ENCODE data around the gene ZFP69B.

Gene ZFP69B

DNA sequence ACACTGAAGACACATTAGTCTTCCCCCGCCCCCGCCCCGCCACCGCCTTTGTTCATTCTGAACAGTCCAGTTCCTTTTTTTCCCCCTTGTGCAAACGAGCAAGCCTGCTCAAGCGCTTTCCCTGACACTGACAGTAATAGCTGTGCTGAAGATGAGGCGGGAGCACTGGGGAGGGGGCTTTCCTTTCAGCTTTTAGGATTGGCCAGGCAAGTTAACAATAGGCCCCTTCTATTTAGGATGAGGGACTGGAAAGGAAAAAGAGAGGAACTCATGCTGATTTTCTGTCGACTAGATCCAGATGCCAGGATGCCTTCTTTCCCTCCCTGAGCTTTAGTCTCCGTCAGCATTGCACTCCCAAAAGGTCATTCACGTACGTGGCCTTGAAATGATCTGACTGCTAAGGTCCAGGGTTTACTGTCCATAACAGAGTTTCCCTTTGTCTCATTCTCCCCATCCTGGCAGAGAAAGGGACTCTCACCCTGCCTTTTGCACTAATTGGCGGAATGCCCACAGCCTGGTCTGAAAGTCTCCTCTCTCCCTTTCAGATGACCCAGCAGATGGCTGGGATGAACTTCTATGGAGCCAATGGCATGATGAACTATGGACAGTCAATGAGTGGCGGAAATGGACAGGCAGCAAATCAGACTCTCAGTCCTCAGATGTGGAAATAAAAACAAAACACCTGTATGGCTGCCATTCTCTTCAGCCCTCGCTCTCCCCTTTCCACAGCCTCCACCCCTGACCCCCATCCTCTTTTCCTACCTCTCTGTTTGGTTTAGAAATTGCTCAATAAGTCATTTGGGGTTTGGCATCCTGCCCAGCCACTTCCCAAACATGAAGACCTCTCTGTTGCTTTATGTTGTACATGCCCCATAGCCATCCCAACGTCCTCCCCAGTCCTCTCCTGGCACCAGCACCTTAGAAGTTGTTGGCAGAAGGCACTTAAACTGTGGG lies 28.6 kb upstream of the ZFP69B start:
- TF ChIP-seq POLR2A (IDR thresholded peaks at IDR 0.05; ENCODE audit: extremely low read depth, insufficient read length) (no peak), MYC (IDR thresholded peaks at IDR 0.05; ENCODE audit: low read depth, low read length) (no peak)
- TF ChIP-seq, protein P1, sequence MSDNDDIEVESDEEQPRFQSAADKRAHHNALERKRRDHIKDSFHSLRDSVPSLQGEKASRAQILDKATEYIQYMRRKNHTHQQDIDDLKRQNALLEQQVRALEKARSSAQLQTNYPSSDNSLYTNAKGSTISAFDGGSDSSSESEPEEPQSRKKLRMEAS (IDR thresholded peaks at IDR 0.05; ENCODE audit: low read depth, low read length), result no peak
- TF ChIP-seq, protein P2, sequence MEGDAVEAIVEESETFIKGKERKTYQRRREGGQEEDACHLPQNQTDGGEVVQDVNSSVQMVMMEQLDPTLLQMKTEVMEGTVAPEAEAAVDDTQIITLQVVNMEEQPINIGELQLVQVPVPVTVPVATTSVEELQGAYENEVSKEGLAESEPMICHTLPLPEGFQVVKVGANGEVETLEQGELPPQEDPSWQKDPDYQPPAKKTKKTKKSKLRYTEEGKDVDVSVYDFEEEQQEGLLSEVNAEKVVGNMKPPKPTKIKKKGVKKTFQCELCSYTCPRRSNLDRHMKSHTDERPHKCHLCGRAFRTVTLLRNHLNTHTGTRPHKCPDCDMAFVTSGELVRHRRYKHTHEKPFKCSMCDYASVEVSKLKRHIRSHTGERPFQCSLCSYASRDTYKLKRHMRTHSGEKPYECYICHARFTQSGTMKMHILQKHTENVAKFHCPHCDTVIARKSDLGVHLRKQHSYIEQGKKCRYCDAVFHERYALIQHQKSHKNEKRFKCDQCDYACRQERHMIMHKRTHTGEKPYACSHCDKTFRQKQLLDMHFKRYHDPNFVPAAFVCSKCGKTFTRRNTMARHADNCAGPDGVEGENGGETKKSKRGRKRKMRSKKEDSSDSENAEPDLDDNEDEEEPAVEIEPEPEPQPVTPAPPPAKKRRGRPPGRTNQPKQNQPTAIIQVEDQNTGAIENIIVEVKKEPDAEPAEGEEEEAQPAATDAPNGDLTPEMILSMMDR (IDR thresholded peaks at IDR 0.05; ENCODE audit: low read depth, low read length), result no peak
- H3K4me3 ChIP-seq (ENCODE audit: low read depth, low read length), result no peak overlapping the region
- DNase-seq (ENCODE audit: low read depth), result peak; percentile 77

DNA sequence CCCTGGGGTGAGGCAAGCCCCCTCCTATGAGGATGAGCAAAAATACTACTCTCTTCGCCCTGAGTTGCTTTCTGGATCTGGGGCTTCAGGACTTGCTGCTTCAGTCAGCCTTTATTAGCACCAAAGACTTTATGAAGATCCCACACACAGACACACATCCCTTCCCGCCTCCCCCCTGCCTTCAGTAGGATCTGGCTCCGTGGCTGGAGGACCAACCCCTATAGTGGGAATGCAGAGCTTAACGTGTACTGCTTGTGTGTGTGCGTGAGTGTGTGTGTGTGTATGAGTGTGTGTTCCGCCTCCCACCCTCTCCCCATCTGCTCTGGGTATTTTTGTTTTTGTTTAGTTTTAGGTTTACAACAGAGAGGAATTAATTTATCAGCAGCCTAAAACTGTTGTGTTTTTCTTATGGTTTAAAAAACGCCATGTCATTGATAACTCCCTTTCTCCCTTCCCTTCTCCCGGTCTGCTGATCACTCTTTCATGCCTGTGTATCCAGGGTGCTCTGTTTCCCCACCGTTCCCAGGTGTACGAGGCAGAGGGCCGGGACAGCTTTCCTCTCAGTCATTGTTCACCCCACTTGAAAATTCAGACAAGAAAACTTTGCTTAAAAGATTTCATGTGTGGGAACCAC lies 27.5 kb upstream of the ZFP69B start:
- no peak for DNase-seq (ENCODE audit: low read depth)
- TF ChIP-seq POLR2A (IDR thresholded peaks at IDR 0.05; ENCODE audit: extremely low read depth, insufficient read length) (no peak), MYC (IDR thresholded peaks at IDR 0.05; ENCODE audit: low read depth, low read length) (no peak)
- TF ChIP-seq, protein P1 (IDR thresholded peaks at IDR 0.05; ENCODE audit: low read depth, low read length), result no peak
- TF ChIP-seq, protein P2 (IDR thresholded peaks at IDR 0.05; ENCODE audit: low read depth, low read length), result no peak
- no peak overlapping the region for H3K4me3 ChIP-seq (ENCODE audit: low read depth, low read length)

DNA sequence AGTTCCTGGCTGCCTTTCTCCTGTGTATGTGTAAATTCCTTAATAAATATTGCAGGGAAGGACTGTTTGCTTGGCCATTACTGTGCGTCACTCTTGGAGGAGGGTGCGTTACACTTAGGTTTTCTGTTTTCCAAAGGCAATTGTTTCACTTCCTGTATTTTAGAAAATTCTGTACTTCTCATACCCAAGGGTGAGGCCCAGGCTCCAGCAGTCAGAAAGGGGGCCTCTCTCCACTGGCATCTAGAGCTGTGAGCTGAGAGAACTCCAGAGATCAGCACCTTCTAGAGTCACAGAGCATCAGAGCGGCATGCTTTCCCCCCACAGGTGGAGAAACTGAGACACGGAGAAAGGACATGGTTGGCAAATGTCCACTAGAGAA lies 27.0 kb upstream of the ZFP69B start:
- TF ChIP-seq MYC (IDR thresholded peaks at IDR 0.05; ENCODE audit: low read depth, low read length), result no peak
- TF ChIP-seq POLR2A (IDR thresholded peaks at IDR 0.05; ENCODE audit: extremely low read depth, insufficient read length), result no peak
- TF ChIP-seq, protein P1 (IDR thresholded peaks at IDR 0.05; ENCODE audit: low read depth, low read length), result no peak
- TF ChIP-seq, protein P2 (IDR thresholded peaks at IDR 0.05; ENCODE audit: low read depth, low read length), result no peak
- H3K4me3 ChIP-seq (ENCODE audit: low read depth, low read length), result no peak overlapping the region
- peak; percentile 52 for DNase-seq (ENCODE audit: low read depth)

DNA sequence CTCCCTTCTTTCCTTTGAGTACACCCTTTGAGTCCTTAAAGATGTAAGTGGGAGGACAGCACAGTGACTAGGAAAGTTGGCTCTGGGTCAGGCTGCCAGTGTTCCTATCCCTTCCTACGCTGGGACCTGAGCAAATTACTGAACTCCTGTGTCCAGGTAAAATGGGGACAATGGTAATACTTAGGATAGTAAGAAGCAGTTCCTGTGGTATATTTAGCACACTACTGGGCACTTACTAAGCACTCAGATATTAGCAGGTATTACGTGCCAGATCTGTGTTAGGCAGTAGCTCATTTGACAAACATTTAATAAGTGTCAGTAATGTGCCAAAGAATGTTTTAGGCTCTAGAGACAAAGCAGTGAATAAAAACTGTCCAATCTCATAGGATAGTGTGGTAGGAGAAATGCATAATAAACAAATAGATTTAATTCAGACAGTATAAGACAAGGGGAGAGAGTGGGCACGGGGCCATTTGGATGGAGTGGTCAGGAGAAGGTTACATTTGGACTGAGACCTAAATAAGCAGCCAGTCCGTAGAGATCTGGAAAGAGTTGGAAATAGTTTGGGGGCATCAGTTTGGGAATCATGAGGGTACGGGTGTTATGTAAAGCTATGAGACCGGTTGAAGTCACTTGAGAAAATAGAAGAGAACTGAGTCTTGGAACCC lies 26.2 kb upstream of the ZFP69B start:
- DNase-seq (ENCODE audit: low read depth), result no peak
- H3K4me3 ChIP-seq (ENCODE audit: low read depth, low read length), result no peak overlapping the region
- TF ChIP-seq MYC (IDR thresholded peaks at IDR 0.05; ENCODE audit: low read depth, low read length) (no peak), POLR2A (IDR thresholded peaks at IDR 0.05; ENCODE audit: extremely low read depth, insufficient read length) (no peak)
- TF ChIP-seq, protein P1 (IDR thresholded peaks at IDR 0.05; ENCODE audit: low read depth, low read length), result no peak
- TF ChIP-seq, protein P2 (IDR thresholded peaks at IDR 0.05; ENCODE audit: low read depth, low read length), result no peak

DNA sequence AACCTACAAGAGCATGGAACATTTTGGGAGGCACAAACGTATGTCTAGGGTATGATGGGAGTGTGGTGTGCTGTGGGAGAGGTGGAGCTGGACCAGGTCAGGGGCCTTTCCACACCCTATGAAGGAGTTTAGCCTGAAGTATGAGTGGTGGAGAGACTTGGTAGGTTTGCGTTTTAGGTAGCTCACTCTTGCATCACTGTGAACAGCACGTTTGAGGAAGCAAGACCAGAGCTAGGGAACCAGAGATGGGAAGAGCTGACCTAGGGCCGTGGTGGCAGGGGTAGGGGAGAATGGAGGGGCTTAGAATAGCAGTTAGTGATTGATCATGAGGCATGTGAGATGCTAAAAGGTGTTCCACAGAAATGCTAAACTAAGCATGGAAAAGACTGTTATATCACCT lies 25.1 kb upstream of the ZFP69B start:
- DNase-seq (ENCODE audit: low read depth), result no peak
- TF ChIP-seq, protein P1 (IDR thresholded peaks at IDR 0.05; ENCODE audit: low read depth, low read length), result no peak
- TF ChIP-seq MYC (IDR thresholded peaks at IDR 0.05; ENCODE audit: low read depth, low read length) (no peak), POLR2A (IDR thresholded peaks at IDR 0.05; ENCODE audit: extremely low read depth, insufficient read length) (no peak)
- TF ChIP-seq, protein P2 (IDR thresholded peaks at IDR 0.05; ENCODE audit: low read depth, low read length), result no peak

More for the DNA sequence above, 25.1 kb upstream of the ZFP69B start:
- H3K4me3 ChIP-seq (ENCODE audit: low read depth, low read length), result no peak overlapping the region

Data from NB4 (cell line).